ENCODE results near the gene EPAS1.

EPAS1 gene

GRCh38 chr2:46365913-46366667, 68.9 kb downstream of the EPAS1 start:
- no peak for DNase-seq

GRCh38 chr2:46366668-46367052, 69.5 kb downstream of the EPAS1 start:
- DNase-seq, result no peak

GRCh38 chr2:46367286-46367685, 70.1 kb downstream of the EPAS1 start:
- no peak for DNase-seq

- DNase-seq, result no peak
These were observed 71.2 kb downstream of the EPAS1 start for GRCh38 chr2:46368401-46368800.

- no peak for DNase-seq
These were observed 72.6 kb downstream of the EPAS1 start for GRCh38 chr2:46369783-46370182.

- DNase-seq, result no peak
These were observed 74.6 kb downstream of the EPAS1 start for GRCh38 chr2:46371854-46372253.

- DNase-seq, result no peak
These were observed 75.3 kb downstream of the EPAS1 start for GRCh38 chr2:46372475-46372874.

GRCh38 chr2:46373238-46373637, 76.0 kb downstream of the EPAS1 start:
- DNase-seq, result no peak

- DNase-seq, result no peak
These were observed 78.4 kb downstream of the EPAS1 start for GRCh38 chr2:46375566-46376125.

GRCh38 chr2:46376586-46376985, 79.4 kb downstream of the EPAS1 start:
- no peak for DNase-seq

- no peak for DNase-seq
These were observed 79.9 kb downstream of the EPAS1 start for GRCh38 chr2:46377101-46377581.

- no peak for DNase-seq
These were observed 80.7 kb downstream of the EPAS1 start for GRCh38 chr2:46377666-46378560.

GRCh38 chr2:46378616-46379015, 81.4 kb downstream of the EPAS1 start:
- DNase-seq, result no peak

- DNase-seq, result no peak
These were observed 82.2 kb downstream of the EPAS1 start for GRCh38 chr2:46379213-46380037.

GRCh38 chr2:46380038-46380940, 83.1 kb downstream of the EPAS1 start:
- DNase-seq, result no peak

GRCh38 chr2:46381263-46381849, 84.1 kb downstream of the EPAS1 start:
- DNase-seq, result no peak

GRCh38 chr2:46381871-46382270, 84.7 kb downstream of the EPAS1 start:
- no peak for DNase-seq

- no peak for DNase-seq
These were observed 85.3 kb downstream of the EPAS1 start for GRCh38 chr2:46382331-46383112.

GRCh38 chr2:46383113-46383395, 85.8 kb downstream of the EPAS1 start:
- no peak for DNase-seq

GRCh38 chr2:46383784-46384456, 86.7 kb downstream of the EPAS1 start:
- DNase-seq, result no peak

Data from activated gamma-delta T cell treated with Interleukin-2 at 50 U/mL for 16 hours (primary cell).